ENCODE measurements around the gene APC2. TPM values are rescaled to one million over a fixed set of nuclear protein-coding genes. Genes with fewer than 3 reads are reported as not detected.

The APC2 gene
- total RNA-seq, 4 donors from 2014 or later, result under 0.01 TPM; not detected in 3

- no peaks in the 10 kb centered on the region for H3K27me3 ChIP-seq
- H3K4me1 ChIP-seq, result peaks cover 50 to 71% (median 56%) of the 10 kb centered on the region in 3 donors
- H3K4me3 ChIP-seq, result peak overlapping the region; percentile 92 to 99 (median 96)
- WGBS, 2 donors, result 1 to 6% methylated on average over 13 to 17 of the region's 69 CpGs
- peak overlapping the region; percentile 96 to 100 (median 98) for H3K27ac ChIP-seq
- H3K36me3 ChIP-seq, result peaks cover 0 to 17% (median 0%) of the 10 kb centered on the region in 3 donors
- no peaks in the 10 kb centered on the region for H3K9me3 ChIP-seq
- DNase-seq, result no peak
- intact Hi-C loops (cut with DNase I), result loop anchor here (10.0 kb wide), 1 partner anchor 134 kb away; the partner anchor contains the start of gene FAM174C
- no peak for TF ChIP-seq CTCF (IDR thresholded peaks at IDR 0.05)
- TF ChIP-seq POLR2A (IDR thresholded peaks at IDR 0.05), result peak in 1 of 4 donors; percentile 32
Measured at GRCh38 chr19:1408300-1409203, 41.4 kb upstream of the APC2 start.

DNA sequence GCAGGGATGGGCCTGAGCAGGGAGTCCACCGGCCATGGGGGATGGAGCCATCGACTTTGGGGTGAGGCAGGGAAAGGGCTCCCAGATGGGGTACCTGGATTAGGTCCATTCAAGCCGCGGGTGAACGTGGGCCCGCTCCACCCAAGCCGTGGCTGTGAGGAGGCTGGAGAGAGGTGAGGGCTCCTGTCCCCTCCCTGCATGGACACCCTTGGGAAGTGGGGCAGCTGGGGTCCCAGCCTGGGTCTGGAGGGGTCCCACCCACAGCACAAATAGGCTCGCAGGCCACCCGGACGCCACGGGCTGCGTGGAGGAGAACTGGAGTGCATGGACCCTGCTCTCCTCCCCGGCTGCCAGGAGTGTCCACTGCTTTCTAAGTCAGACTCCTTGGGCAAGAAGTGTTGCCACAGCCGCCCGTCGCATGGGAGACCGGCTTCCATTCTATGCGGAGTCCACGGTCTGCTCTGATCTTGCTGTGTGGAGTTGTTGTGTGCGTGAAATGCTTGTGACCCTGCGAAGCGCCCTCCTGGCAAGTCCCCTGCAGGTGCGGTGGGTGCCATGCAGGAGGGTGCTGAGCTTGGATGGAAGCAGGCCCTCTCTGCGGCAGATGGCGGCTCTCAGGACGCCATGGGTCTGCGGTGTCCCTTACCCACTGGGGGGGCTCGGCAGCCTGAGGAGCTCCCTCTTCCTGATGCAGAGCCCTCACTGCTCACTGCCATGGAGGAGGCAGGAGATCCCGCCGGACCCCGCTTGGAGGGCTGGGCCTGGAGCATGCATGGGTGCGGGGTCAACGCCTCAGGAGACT lies 40.5 kb upstream of the APC2 start:
- intact Hi-C loops (cut with DNase I), result loop anchor here (10.0 kb wide), 1 partner anchor 135 kb away; the partner anchor contains the start of gene FAM174C
- H3K4me1 ChIP-seq, result peaks cover 56 to 74% (median 63%) of the 10 kb centered on the region in 3 donors
- peaks cover 0 to 21% (median 0%) of the 10 kb centered on the region in 3 donors for H3K36me3 ChIP-seq
- TF ChIP-seq CTCF (IDR thresholded peaks at IDR 0.05) (peak in 1 of 6 experiments; percentile 13), POLR2A (IDR thresholded peaks at IDR 0.05) (no peak)
- H3K9me3 ChIP-seq, result no peaks in the 10 kb centered on the region
- H3K4me3 ChIP-seq, result peak overlapping the region; percentile 92 to 99 (median 96)
- no peak for DNase-seq
- H3K27ac ChIP-seq, result peak overlapping the region; percentile 96 to 100 (median 98)
- 17 to 37% methylated on average over 10 of the region's 33 CpGs for WGBS, 2 donors
- H3K27me3 ChIP-seq, result no peaks in the 10 kb centered on the region

DNA sequence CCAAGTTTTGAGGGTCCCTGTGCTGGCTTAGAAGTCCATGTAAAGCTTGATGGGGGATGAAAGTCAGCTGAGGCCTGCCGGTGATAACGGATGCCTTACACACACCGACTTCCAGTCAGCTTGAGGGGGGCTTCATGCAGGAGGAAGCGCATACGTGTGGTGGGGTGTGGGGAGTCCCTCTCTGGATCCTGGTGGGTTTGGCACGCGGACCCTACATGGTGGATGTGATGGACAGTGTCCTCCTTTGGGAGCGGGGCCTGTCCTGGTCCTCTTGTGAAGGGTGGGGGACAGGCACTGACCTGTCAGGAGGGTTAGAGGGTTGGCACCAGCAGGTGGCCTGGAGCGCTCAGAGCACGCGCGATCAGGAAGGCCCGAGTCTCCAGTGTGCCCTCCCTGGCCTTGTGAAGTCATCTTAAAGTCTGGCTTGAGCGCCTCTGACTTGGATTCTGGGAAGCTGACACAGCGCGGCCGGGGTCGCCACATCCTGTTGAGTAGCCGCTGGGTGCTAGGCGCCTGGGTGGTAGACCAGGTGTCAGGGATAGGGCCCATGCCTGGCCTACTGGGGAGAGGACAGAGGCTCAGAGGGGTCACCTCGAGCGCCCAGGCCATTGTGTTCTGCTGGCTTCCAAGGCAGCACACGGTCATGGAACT lies 39.7 kb upstream of the APC2 start:
- Histone ChIP-seq H3K4me1 (peaks cover 65 to 83% (median 70%) of the 10 kb centered on the region in 3 donors), H3K36me3 (peaks cover 0 to 21% (median 0%) of the 10 kb centered on the region in 3 donors), H3K4me3 (peak overlapping the region in 3 of 4 donors; percentile 92 to 99 (median 98)), H3K27me3 (no peaks in the 10 kb centered on the region), H3K27ac (peak overlapping the region; percentile 57 to 100 (median 98)), H3K9me3 (no peaks in the 10 kb centered on the region)
- WGBS, 2 donors, result 20 to 67% methylated on average over 2 to 8 of the region's 23 CpGs
- no peak for DNase-seq
- intact Hi-C loops (cut with DNase I), result no loop called here
- TF ChIP-seq CTCF (IDR thresholded peaks at IDR 0.05) (no peak), POLR2A (IDR thresholded peaks at IDR 0.05) (no peak)

GRCh38 chr19:1410789-1411188 lies 39.1 kb upstream of the APC2 start:
- Histone ChIP-seq H3K9me3 (no peaks in the 10 kb centered on the region), H3K4me1 (peaks cover 70 to 87% (median 75%) of the 10 kb centered on the region in 3 donors), H3K27me3 (no peaks in the 10 kb centered on the region), H3K36me3 (peaks cover 0 to 21% (median 0%) of the 10 kb centered on the region in 3 donors), H3K27ac (peak overlapping the region; percentile 57 to 100 (median 98)), H3K4me3 (peak overlapping the region in 2 of 4 donors; percentile 98 to 99)
- intact Hi-C loops (cut with DNase I), result no loop called here
- TF ChIP-seq CTCF (IDR thresholded peaks at IDR 0.05) (no peak), POLR2A (IDR thresholded peaks at IDR 0.05) (no peak)
- 55 to 73% methylated on average over 4 to 9 of the region's 9 CpGs for WGBS, 2 donors
- no peak for DNase-seq
